Stimulated activated CD8-positive, alpha-beta memory T cell treated with anti-CD3 and anti-CD28 coated beads, Interleukin-2, amount 100 ng/mL, for 1 hour (primary cell): ENCODE measurements around the gene CLP1.
"Not testable (repeated sequence)": the region's sequence is repeated elsewhere in the genome, so short reads cannot be mapped to it uniquely, and the experiment has no call there.

ENCODE experiments used
- DNase-seq, 2 donors: peaks; one replicate each; pipeline ENCODE4 v3.0.0-alpha.2; 2020; ENCODE audit warnings: low read depth in 2 of 2

Gene CLP1

GRCh38 chr11:57663975-57664374, 6.4 kb downstream of the CLP1 start:
- DNase-seq = no peak

GRCh38 chr11:57667117-57667735, 9.7 kb downstream of the CLP1 start:
- DNase-seq = peak; percentile 82 to 87

- DNase-seq = peak; percentile 99
Observed at GRCh38 chr11:57667736-57668433, 10.3 kb downstream of the CLP1 start, which contains the start of gene ZDHHC5. Gene ZDHHC5 (plus strand): TSS chr11:57668114. CDS start chr11:57673091, 4,977 bp downstream.

- DNase-seq = peak in 1 of 2 donors; percentile 30
Observed at GRCh38 chr11:57668434-57668782, 10.8 kb downstream of the CLP1 start.

- DNase-seq = no peak
Observed at GRCh38 chr11:57674251-57674650, 16.7 kb downstream of the CLP1 start.

GRCh38 chr11:57675176-57675941, 17.8 kb downstream of the CLP1 start:
- DNase-seq = no peak

GRCh38 chr11:57679396-57679795, 21.8 kb downstream of the CLP1 start:
- DNase-seq = no peak

GRCh38 chr11:57680552-57680874, 23.0 kb downstream of the CLP1 start:
- DNase-seq = no peak

GRCh38 chr11:57681168-57681567, 23.6 kb downstream of the CLP1 start:
- DNase-seq = no peak

- DNase-seq = not testable (repeated sequence)
Observed at GRCh38 chr11:57690474-57690873, 32.9 kb downstream of the CLP1 start.

- DNase-seq = no peak
Observed at GRCh38 chr11:57698843-57699365, 41.3 kb downstream of the CLP1 start.

- DNase-seq = no peak
Observed at GRCh38 chr11:57699813-57700212, 42.3 kb downstream of the CLP1 start.

- no peak for DNase-seq
Observed at GRCh38 chr11:57700425-57700824, 42.9 kb downstream of the CLP1 start.

GRCh38 chr11:57703341-57703740, 45.8 kb downstream of the CLP1 start:
- no peak for DNase-seq

GRCh38 chr11:57704932-57705331, 47.4 kb downstream of the CLP1 start:
- DNase-seq = no peak

- not testable (repeated sequence) for DNase-seq
Observed at GRCh38 chr11:57705432-57705831, 47.9 kb downstream of the CLP1 start.

GRCh38 chr11:57709802-57710367, 52.3 kb downstream of the CLP1 start:
- DNase-seq = no peak
